Measurements from ENCODE around the gene TULP4.

GRCh38 chr6:158508450-158508849, 196.2 kb downstream of the TULP4 start:
- TF ChIP-seq CTCF (IDR thresholded peaks at IDR 0.05) (no peak), POLR2A (IDR thresholded peaks at IDR 0.05) (no peak)
